D341Med (cell line): ENCODE data around the gene CDKL1.

ENCODE experiments used
- DNase-seq: peaks from one replicate; pipeline ENCODE4 v3.0.0; 2012; ENCODE audit warnings: low spot score

CDKL1 gene

DNA sequence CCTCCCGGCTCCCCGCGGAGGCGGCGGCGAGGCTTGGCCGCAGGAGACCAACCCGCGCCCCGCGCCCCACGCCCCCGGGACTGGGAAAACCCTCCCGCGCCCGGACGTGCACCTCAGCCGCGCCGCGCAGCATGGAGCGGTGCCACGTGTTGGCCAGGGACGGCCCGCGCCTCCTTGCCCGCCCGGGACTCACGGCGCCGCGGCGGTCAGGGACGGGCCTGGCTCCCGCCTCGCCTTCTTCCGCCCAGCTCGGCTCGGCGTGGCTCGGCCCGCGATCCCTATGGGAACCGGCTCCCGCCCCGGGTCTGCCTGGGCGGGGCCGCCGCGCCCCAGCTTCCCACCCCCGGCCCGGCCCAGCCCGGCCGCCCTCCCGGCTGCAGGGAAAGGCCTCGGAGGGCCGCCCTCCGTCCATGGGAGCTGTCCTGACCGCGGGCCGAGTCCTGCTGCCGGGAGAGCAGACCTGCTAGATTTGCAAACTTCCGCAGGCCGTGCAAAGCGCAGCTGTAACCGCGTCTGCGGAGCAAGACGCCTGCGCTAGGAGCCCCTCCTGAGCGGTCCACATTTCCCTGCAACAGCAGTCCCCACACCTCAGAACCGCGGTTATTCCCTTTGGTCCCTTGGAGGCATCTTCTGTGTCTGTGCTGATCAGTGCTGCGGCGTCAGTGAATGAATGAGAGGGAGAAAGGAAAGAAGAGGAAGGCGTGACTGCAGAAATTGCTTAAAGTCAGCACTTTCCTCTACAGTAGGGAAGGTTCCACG is at the start of gene CDKL1:
TSS of gene CDKL1 (minus strand) at position 251 of the 759 bp plus-strand sequence. CDS start 1,013 bp downstream, outside the sequence.
- peak; percentile 74 for DNase-seq

DNA sequence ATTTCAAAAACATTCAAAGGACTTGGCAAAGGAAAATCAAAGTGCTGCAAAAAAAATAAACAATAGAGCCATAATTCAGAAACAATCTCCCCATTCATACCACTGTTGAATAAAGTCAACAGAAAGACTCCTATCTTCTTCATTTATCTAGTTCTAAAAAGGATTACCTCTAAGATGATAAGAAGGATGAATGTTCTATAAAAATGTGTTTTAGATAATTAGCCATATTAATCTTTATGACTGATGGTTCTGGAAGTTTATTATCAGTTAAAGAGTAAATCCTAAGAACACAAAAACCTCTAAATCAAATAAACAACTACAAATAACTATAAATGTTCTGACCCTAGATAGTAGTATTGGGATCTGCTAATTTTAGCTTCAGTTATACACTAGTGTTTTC is 37.8 kb upstream of the CDKL1 start:
- no peak for DNase-seq

DNA sequence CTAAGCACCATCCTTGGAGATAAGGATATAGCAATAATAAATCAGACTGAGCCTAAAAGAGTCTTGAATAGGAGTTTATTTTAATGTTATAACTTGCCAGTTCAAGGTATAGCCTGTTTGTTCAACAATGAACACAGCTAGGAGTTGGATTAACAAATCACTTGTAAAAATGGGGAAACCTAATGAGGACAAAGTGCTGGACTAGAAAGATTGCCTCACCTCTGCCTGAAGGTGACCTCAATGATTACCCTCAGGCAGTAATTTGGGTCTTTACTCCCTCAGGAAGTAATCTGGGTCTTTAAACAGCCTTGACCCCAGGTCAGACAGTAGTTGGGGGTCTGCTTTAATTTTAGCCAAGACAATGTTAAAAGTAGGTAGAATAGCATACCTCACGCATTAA is 35.5 kb upstream of the CDKL1 start:
- DNase-seq = no peak

DNA sequence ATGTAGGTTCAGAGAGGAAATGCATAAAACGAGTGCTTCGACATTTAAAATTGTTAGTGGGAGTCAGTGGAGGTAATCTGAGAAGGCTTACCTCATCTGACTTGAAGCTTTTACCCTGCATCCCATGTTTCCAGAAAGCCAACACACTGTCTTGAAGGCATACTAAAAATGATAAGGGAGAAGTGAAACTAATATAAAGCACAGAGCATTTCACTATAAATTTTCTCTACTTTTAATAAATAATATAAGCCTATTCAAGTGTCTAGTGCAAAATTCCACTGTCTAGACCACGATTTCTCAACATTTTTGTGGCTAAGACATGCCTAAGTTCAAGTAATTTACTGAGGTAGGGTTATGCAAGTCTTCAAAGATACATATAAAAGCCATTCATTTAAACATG is 29.1 kb upstream of the CDKL1 start:
- DNase-seq = no peak

DNA sequence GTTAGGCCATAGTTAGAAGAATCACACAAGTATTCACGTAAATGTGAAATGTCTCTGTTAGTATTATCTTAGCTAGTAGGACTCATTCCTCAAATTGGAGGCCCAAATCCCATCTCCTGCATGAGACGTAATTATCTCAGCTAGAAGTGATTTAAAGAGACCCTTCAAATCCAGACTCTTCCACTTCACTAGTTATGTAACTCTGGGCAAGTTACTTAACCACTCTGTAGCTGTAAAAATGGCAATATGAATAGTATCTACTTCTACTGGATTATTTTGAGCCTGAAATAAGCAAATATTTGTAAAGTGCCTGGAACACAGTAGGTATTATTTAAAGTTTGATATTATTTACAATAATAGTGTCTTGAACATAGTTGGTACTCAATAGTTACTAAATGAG is 28.4 kb upstream of the CDKL1 start:
- DNase-seq = no peak

DNA sequence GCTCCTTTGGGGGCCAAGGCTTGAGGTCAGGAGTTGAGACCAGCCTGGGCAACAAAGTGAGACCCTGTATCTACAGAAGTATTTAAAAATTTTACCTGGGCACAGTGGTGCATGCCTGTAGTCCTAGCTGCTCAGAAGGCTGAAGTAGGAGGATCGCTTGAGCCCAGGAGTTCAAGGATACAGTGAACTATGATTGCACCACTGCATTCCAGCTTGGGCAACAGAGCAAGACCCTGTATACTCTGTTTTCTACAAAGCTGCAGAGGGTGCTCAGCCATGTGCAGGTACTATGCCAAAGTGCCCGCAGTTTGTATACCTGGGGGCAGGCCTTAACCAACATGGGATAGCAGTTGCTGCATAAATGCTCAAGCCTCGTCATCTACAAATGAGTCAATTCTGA is 26.8 kb upstream of the CDKL1 start:
- no peak for DNase-seq

DNA sequence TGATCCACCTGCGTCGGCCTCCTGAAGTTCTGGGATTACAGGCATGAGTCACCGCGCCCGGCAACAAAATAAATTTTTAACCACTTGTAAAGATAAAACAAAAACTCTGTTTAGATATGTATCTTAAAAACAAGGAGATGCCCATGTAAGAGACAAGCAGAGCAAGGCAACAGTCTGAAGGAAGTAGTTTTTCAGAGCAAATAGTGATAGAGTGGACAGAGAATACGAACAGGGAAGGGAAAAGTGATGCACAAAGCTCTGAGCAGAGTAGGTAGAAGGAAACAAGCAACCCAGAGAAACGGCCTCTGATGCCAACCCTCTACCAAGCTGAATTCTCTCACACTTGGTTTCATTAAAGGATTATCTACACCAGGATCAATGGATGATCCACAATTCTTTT is 24.8 kb upstream of the CDKL1 start:
- DNase-seq = no peak

DNA sequence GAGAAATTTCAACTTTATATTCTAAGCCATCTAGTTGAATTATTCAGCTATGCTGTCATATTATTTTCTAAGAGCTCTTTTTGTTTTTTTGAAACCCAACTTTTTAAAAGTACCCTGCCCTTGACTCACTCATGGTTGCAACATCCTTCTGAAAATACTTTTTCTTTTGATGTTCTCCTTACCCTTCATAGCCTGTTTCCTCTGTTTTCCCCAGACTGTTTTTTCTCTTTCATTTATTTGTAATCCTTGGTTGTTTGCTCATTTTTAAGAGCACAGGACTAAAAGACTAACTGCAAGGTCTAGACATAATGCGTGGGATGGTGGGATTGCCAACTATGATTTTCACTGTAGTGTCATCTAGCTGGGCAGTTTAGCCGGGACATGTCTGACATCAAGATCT is 21.2 kb upstream of the CDKL1 start:
- DNase-seq = no peak

DNA sequence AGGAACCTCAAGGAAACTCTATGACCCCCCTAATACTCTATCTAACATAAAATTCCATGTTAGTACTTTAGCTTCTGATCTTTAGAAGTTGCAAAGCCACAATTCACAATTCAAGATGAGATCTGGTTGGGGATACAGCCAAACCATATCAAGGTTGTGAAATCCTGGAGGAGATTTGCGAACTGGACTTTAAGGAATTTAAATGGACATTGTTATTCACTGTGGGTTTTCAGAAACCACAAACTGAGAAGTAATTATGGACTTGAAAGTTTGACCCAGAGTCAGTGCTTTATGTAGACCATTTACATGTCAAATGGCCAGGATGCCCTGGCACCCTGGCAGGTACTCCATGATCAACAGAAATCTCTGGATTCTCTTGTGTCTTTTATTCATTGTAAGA is 14.2 kb upstream of the CDKL1 start:
- DNase-seq = no peak

DNA sequence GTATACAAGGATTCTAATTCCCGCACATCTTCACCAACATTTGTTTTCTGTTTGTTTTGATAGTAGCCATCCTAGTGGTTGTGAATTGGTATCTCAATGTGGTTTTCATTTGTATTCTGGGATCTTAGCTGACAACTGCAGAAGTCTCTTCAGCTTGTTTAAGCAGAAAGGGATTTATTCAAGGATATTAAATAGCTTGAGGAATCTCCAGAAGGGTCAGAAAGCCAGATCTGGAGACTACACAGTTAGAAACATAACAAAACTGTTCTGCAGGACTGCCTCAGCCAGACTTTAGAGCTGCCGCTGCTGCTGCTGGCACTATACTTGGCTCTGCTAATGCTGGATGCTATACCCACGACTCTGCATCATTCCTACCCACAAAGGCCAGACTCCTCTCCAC is 13.4 kb upstream of the CDKL1 start:
- DNase-seq = no peak

DNA sequence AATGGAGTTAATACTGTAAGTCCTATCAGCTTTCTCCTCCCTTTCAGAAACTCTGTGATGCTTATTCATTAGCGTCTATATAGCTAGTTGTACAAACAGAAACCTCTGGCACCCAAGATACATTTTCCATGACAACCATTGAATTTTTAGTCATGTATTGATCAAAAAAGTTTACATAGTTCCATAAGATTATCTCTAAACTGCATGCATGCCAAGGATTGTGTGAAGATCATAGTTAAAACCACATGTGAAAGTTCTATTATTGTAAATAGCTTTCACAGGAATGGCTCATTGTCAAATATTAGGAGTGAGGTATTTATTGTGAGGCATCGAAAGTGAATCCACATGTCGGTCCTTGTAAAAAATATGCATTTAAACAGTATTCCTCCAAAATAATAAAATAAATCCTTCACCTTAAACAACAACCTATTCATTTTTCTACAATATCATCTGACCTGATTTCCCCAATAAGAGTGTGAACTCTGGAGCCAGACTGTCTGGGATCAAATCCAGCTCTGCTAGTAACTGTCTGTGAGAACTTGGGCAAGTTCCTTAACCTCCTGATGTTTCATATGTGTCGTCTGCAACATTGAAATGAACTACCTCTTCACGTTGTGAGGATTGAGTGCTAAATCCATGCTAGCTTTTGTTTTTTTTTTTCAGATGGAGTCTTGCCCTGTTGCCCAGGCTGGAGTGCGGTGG is 10.6 kb upstream of the CDKL1 start:
- no peak for DNase-seq

DNA sequence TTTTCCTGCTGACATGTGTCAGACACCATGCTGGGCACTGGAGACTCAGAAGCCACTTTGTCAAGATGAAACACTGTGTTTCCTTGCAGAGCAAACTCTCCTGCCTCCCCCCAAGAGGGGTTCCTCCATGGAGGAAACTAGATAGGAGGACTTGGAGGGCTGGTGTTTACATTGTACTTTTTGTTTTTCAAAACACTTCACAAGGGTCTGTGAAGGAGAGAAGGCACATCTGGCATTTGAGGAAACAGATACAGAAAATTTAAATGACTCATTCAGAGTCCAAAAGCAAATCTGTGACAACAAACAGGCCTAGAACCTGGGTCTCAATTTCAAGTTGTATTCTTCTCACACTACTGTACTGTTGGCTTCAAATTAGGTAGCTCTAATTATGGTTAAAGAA is 6.7 kb upstream of the CDKL1 start:
- DNase-seq = no peak

DNA sequence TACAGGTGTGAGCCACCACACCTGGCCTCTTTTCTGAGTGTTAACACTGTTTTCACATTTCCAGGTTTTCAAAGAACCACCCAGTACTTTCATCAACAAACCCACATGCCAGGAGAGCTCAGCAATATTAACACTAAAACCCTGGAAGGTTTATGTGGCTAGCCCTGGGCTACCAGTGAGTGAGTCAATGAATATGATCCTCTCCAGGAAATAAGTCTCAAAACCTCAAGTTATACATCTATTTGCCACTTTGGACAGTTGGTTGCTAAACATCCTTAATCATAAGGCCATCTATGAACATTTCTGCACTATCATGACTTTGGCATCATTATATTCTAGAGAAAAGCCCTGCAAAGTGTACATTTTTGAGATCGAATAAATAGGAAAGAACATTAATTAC is 6.3 kb upstream of the CDKL1 start:
- no peak for DNase-seq

DNA sequence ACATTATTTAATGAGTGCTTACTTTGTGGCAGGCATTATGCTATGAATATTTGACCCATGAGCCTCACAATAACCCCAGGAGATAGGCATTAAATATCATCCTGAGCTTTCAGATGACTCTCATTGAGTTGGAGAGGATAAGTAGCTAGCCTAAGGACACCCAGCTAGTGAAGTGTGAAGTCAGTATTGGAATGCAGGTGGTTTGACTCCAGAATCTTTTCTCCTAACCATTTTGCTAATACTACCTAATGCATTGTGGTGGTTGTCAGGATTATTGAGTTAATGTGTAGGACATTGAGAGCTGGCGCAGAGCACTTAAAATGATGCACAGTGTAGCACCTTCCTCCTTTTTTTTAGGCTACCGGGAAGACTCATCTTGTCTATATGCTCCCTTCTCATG is 3.8 kb upstream of the CDKL1 start:
- no peak for DNase-seq

DNA sequence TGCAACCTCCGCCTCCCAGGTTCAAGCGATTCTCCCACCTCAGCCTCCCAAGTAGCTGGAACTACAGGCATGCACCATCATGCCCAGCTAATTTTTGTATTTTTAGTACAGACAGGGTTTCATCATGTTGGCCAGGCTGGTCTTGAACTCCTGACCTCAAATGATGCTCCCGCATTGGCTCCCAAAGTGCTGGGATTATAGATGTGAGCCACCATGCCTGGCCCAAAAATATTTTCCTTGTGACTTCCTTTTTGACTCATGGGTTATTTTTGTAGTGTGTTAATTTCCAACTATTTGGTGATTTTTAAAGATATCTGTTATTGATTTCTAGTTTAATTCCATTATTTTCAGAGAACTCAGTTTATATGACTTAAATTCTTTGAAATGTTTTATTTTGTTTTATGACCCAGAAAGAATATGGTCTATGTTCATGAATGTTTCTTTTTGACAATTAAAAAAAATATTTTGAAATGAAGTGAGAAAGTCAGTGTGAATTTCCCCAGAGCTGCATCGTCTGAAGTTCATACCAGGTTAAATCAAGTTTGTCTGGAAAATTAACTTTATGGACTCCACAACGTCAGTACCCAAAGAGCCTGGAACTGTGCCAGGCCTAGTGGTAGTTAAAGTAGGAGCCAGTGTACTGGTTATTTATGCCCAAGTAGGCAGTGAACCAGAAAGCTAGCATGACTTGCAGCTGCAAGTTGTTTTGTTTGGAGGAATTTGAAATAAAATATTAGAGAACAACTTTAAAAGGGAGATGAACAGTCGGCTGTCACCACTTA is 2.8 kb upstream of the CDKL1 start:
- DNase-seq = no peak

DNA sequence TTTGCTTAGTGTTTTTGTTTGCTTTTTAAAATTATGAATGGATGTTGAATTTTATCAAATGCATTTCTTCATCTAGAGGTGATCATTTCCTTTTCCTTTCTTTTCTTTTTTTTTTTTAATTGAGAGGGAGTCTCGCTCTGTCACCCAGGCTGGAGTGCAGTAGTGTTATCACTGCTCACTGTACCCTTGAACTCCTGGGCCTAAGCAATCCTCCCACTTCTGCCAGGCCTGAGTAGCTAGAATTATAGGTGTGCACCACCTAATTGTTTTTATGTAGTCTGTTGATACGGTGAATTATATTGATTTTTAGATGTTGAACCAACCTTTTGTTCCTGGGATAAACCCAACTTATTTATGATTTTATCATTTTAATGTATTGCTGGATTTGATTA is 1.5 kb upstream of the CDKL1 start:
- DNase-seq = no peak

DNA sequence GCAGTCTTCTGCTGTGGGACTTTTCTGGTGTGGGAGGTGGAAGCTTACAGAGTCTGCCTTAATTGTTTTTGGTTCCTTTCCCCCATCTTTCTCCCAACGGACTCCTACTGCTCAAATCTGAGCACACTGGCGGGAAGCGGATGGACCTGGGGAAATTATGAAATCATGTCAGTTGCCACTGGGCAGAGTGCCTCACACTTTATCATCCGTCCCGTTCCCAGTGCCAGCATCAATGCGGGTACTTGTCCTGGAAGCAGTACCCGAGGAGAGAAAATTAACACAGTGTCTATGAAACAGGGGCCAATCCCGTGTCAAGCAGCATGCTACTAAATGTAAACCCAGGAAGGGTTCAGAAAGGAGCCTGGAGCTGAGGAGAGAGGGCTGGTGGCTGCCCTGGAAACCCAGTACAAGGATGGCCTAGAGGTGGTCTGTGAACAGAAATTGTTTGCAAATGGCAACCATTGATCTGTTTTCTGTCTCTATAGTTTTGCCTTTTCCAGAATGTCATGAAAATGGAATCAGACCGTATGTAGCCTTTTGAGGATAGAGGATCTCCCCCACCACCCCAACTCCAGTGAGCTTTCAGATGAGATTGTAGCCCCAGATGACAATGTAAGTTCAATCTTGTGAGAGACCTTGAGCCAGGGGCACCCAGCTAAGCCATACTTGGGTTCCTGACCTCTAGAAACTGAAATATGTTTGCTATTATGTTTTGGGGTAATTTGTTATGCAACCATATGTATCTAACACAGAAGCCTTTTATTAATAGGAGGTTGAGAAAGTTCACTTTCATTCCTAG is 908 bp upstream of the CDKL1 start:
- no peak for DNase-seq

DNA sequence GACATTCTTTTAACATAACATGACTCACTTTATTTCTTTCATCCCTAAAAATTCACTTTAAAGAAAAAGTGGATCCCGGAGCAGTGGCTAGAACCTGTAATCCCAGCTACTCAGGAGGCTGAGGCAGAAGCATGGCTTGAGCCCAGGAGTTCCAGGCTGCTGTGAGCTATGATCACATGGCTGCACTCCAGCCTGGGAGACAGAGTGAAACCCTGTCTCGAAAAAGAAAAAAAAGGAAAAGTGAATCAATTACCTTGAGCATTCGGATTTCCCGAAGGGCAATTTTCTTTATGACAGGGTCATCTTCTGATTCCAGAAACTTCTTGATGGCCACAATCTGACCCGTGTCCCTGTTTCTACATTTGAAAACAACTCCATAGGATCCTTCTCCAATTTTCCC is 1.2 kb downstream of the CDKL1 start:
- no peak for DNase-seq

DNA sequence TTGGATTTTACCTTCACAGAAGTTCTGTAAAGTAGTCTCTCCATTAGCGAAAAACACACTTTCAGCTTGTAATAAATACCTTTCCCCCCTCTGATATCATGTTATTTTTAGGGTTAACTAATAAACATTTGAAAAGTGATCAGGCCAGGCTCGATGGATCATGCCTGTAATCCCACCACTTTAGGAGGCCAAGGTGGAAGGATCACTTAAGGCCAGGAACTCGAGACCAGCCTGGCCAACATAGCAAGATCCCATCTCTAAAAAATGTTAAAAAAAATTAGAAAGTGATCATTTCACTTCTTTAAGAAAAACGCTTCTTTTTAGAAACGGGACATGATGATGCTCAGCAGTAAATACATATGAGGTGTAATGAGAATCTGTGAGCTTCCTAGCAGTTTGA is 2.0 kb downstream of the CDKL1 start:
- DNase-seq = no peak

DNA sequence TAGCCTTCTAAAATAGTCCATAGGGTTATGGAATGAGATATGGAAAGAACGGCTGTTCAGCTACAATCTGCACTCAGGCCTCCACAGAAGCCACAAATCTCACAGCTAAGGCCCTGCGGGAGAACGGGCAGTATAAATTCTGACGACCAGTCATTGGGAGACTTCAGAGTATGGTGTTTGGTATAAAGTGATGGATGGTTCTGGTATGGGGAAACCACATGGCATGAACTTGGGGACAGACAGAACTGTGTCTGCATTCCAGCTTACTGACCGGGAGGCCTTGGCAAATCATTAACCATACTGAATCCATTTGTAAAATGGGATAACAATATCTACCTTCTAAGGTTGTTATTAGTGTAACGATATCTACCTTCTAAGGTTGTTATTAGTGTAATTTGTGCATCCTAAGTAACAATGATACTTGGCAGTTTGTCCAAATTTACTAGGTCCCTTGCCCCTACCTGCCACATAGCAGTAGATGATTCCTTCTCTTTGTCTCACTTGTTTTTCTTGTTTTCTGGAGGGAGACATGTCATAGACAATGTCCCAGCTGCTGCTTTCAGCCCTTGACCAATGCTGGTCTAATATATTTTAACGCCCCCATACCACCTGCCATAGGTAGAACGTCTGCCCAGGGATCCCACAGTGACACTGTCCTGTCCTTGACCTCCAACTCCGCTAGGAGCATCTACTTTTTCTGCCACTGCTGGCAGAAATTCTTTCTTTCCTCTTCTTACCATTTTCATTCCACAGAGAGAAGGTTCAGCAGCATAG is 6.8 kb downstream of the CDKL1 start:
- DNase-seq = no peak

DNA sequence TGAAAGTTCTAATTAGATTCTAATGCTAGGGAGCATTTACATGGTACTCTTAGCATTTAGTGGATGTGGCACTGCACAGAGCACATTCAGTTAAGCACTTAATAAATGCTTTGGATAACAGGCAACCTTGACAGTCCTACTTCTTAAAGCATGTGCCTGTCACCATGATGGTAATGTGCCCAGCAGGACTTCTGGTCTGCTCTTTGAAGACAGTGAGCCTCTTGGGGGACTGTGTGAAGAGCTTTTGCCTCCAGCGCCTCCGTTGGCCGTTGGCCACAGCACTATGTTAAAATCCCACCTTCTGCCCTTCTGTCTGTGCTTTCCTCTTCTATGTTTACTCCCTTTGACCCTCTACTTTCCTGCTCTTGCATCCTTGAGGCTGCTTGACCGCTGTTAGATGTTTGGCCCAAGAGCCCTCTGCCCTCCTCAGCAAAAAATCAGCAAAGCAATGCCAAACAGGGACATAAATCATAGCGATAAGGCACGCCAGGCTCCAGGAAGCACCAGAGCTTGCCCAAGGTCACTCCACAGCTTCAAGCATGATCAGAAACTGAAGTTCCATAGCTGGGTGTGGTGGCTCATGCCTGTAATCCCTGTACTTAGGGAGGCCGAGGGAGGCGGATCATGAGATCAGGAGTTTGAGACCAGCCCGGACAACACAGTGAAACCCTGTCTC is 8.3 kb downstream of the CDKL1 start:
- no peak for DNase-seq
